HEK293 (cell line): ENCODE results near the gene B4GALT1.

Experiments
- CTCF ChIP-seq: fragments of 450-650 bp; formaldehyde crosslinking; IDR thresholded peaks from 2 replicates; pipeline ENCODE4 v1.5.1; 2016; ENCODE audit warnings: missing biosample characterization, missing genetic modification characterization
- HOXA7 ChIP-seq: sonication (generic); formaldehyde crosslinking; IDR thresholded peaks from 2 replicates; pipeline ENCODE4 v1.8.1; 2022; ENCODE audit warnings: missing genetic modification reagents, borderline replicate concordance
- KLF1 ChIP-seq: fragments of 450-650 bp; formaldehyde crosslinking; IDR thresholded peaks from 2 replicates; pipeline ENCODE4 v1.5.1; 2016; ENCODE audit warnings: missing biosample characterization, missing genetic modification characterization
- KLF16 ChIP-seq: fragments of 450-650 bp; formaldehyde crosslinking; IDR thresholded peaks from 2 replicates; pipeline ENCODE4 v1.5.1; 2017; ENCODE audit warnings: missing biosample characterization, missing genetic modification characterization
- KLF7 ChIP-seq: fragments of 450-650 bp; formaldehyde crosslinking; IDR thresholded peaks from 2 replicates; pipeline ENCODE4 v1.5.1; 2016; ENCODE audit warnings: missing biosample characterization, missing genetic modification characterization, borderline replicate concordance
- KLF8 ChIP-seq: fragments of 450-650 bp; formaldehyde crosslinking; IDR thresholded peaks from 2 replicates; pipeline ENCODE4 v1.5.1; 2016; ENCODE audit warnings: missing biosample characterization, missing genetic modification characterization
- OVOL3 ChIP-seq: fragments of 450-650 bp; formaldehyde crosslinking; IDR thresholded peaks from 2 replicates; pipeline ENCODE4 v1.5.1; 2016; ENCODE audit warnings: missing biosample characterization, missing genetic modification characterization
- YY2 ChIP-seq: fragments of 450-650 bp; formaldehyde crosslinking; IDR thresholded peaks from 2 replicates; pipeline ENCODE4 v1.5.1; 2016; ENCODE audit warnings: missing biosample characterization, missing genetic modification characterization
- ZBTB20 ChIP-seq: fragments of 450-650 bp; formaldehyde crosslinking; IDR thresholded peaks from 2 replicates; pipeline ENCODE4 v1.5.1; 2016; ENCODE audit warnings: missing biosample characterization, missing genetic modification characterization
- ZNF10 ChIP-seq: fragments of 450-650 bp; formaldehyde crosslinking; IDR thresholded peaks from 2 replicates; pipeline ENCODE4 v1.5.1; 2017; ENCODE audit warnings: missing biosample characterization, missing genetic modification characterization
- ZNF132 ChIP-seq: fragments of 450-650 bp; formaldehyde crosslinking; IDR thresholded peaks from 2 replicates; pipeline ENCODE4 v1.5.1; 2017; ENCODE audit warnings: missing biosample characterization, missing genetic modification characterization, borderline replicate concordance
- ZNF140 ChIP-seq: fragments of 450-650 bp; formaldehyde crosslinking; IDR thresholded peaks from 2 replicates; pipeline ENCODE4 v1.5.1; 2016; ENCODE audit warnings: missing biosample characterization, missing genetic modification characterization
- ZNF148 ChIP-seq: fragments of 450-650 bp; formaldehyde crosslinking; IDR thresholded peaks from 2 replicates; pipeline ENCODE4 v1.5.0; 2017; ENCODE audit warnings: missing biosample characterization, missing genetic modification characterization, borderline replicate concordance
- ZNF2 ChIP-seq: fragments of 450-650 bp; formaldehyde crosslinking; IDR thresholded peaks from 2 replicates; pipeline ENCODE4 v1.5.1; 2016; ENCODE audit warnings: missing biosample characterization, missing genetic modification characterization
- ZNF274 ChIP-seq, 2 experiments: fragments of 200-500 bp in 1 of 2; fragments of 450-650 bp in 1 of 2; sonication (Bioruptor generic) in 1 of 2; formaldehyde crosslinking in 1 of 2; IDR thresholded peaks; 2 replicates each; pipeline versions ENCODE4 v1.5.1 to v1.6.1; 2014 to 2016; ENCODE audit warnings: borderline replicate concordance in 1 of 2, inconsistent platforms in 1 of 2, low read length in 1 of 2, missing biosample characterization in 1 of 2, missing genetic modification characterization in 1 of 2
- ZNF302 ChIP-seq: fragments of 450-650 bp; formaldehyde crosslinking; IDR thresholded peaks from 2 replicates; pipeline ENCODE4 v1.5.1; 2016; ENCODE audit warnings: missing biosample characterization, missing genetic modification characterization, low read depth
- ZNF311 ChIP-seq: fragments of 450-650 bp; formaldehyde crosslinking; IDR thresholded peaks from 2 replicates; pipeline ENCODE4 v1.5.1; 2017; ENCODE audit warnings: missing biosample characterization, missing genetic modification characterization, borderline replicate concordance
- ZNF335 ChIP-seq: fragments of 450-650 bp; formaldehyde crosslinking; conservative IDR thresholded peaks from 2 replicates; pipeline ENCODE4 v1.5.1; 2016; ENCODE audit warnings: missing biosample characterization, missing genetic modification characterization
- ZNF341 ChIP-seq: fragments of 450-650 bp; formaldehyde crosslinking; IDR thresholded peaks from 2 replicates; pipeline ENCODE4; 2016; ENCODE audit warnings: low read depth, missing biosample characterization, missing genetic modification characterization
- ZNF391 ChIP-seq: fragments of 450-650 bp; formaldehyde crosslinking; IDR thresholded peaks from 2 replicates; pipeline ENCODE4 v1.5.1; 2016; ENCODE audit warnings: low read depth, missing biosample characterization, missing genetic modification characterization, borderline replicate concordance
- ZNF449 ChIP-seq: fragments of 450-650 bp; formaldehyde crosslinking; IDR thresholded peaks from 2 replicates; pipeline ENCODE4 v1.5.1; 2017; ENCODE audit warnings: missing biosample characterization, mild to moderate bottlenecking, missing genetic modification characterization, moderate library complexity
- ZNF501 ChIP-seq: fragments of 450-650 bp; formaldehyde crosslinking; IDR thresholded peaks from 2 replicates; pipeline ENCODE4 v1.5.1; 2016; ENCODE audit warnings: missing biosample characterization, missing genetic modification characterization
- ZNF600 ChIP-seq: fragments of 450-650 bp; formaldehyde crosslinking; IDR thresholded peaks from 2 replicates; pipeline ENCODE4 v1.5.1; 2016; ENCODE audit warnings: missing biosample characterization, missing genetic modification characterization
- ZNF701 ChIP-seq: fragments of 450-650 bp; formaldehyde crosslinking; IDR thresholded peaks from 2 replicates; pipeline ENCODE4 v1.5.1; 2016; ENCODE audit warnings: missing biosample characterization, missing genetic modification characterization
- ZNF76 ChIP-seq: fragments of 450-650 bp; formaldehyde crosslinking; IDR thresholded peaks from 2 replicates; pipeline ENCODE4; 2016; ENCODE audit warnings: low read depth, missing biosample characterization, missing genetic modification characterization, borderline replicate concordance
- ZSCAN23 ChIP-seq: fragments of 450-650 bp; formaldehyde crosslinking; IDR thresholded peaks from 2 replicates; pipeline ENCODE4 v1.5.1; 2016; ENCODE audit warnings: missing biosample characterization, missing genetic modification characterization

B4GALT1 gene

GRCh38 chr9:33166231-33167083, 679 bp downstream of the B4GALT1 start (continued):
- TF ChIP-seq ZNF501 (tag by site-specific recombination) (peak; percentile 72; the same call in 1 of the 2 replicates), CTCF (tag by site-specific recombination) (peak; percentile 58; the same call in 1 of the 2 replicates), ZSCAN23 (tag by site-specific recombination) (no peak), ZBTB20 (tag by site-specific recombination) (peak; percentile 50; the same call in 1 of the 2 replicates), ZNF2 (tag by site-specific recombination) (0 out of 2 replicates have a peak, but pooled peaks have one; percentile 49), KLF1 (peak; percentile 78), ZNF132 (tag by site-specific recombination) (no peak), ZNF10 (tag by site-specific recombination) (no peak), ZNF76 (tag by site-specific recombination) (peak; percentile 20; the same call in 1 of the 2 replicates), ZNF449 (peak; percentile 85), HOXA7 (CRISPR knock-in tag) (no peak), OVOL3 (tag by site-specific recombination) (no peak), YY2 (tag by site-specific recombination) (no peak), ZNF391 (tag by site-specific recombination) (0 out of 2 replicates have a peak, but pooled peaks have one; percentile 34), ZNF140 (tag by site-specific recombination) (no peak), ZNF148 (tag by site-specific recombination) (no peak), ZNF274 (IDR thresholded peaks at IDR 0.05; ENCODE audit: low read length) (no peak), ZNF274 (tag by site-specific recombination; IDR thresholded peaks at IDR 0.05; ENCODE audit: borderline replicate concordance) (no peak), ZNF302 (no peak), ZNF335 (tag by site-specific recombination) (peak; percentile 92), ZNF341 (tag by site-specific recombination) (peak; percentile 93), KLF8 (tag by site-specific recombination) (peak; percentile 65; the same call in 1 of the 2 replicates), KLF7 (0 out of 2 replicates have a peak, but pooled peaks have one; percentile 38), KLF16 (tag by site-specific recombination) (peak; percentile 75), ZNF701 (no peak), ZNF600 (tag by site-specific recombination) (peak; percentile 71), ZNF311 (tag by site-specific recombination) (no peak)
